Uterus (tissue), 2 donors: Measurements from ENCODE around the gene SH3BP5.

Experiments
- CTCF ChIP-seq, 4 experiments: fragments of 200-600 bp in 2 of 4; fragments of 450-650 bp in 2 of 4; sonication (generic) in 2 of 4; IDR thresholded peaks; one replicate each; pipeline ENCODE4 v1.5.1; 2016 to 2019; ENCODE audit warnings: antibody characterized with exemption in 4 of 4, mild to moderate bottlenecking in 2 of 4, moderate library complexity in 1 of 4
- POLR2A ChIP-seq, 2 donors: fragments of 450-650 bp; IDR thresholded peaks; one replicate each; pipeline ENCODE4 v1.6.1; 2016; ENCODE audit warnings: antibody characterized with exemption in 2 of 2, mild to moderate bottlenecking in 1 of 2, moderate library complexity in 1 of 2

- TF ChIP-seq CTCF (IDR thresholded peaks at IDR 0.05), result no peak
- TF ChIP-seq POLR2A (IDR thresholded peaks at IDR 0.05), result no peak
These were observed 19.8 kb downstream of the SH3BP5 start for GRCh38 chr3:15312550-15312949.
